Thoracic aorta (tissue), 2 donors: ENCODE measurements around the gene LRP1B. TPM values are rescaled to one million over a fixed set of nuclear protein-coding genes. Genes with fewer than 3 reads are reported as not detected.

Experiments
- ATAC-seq: fragments of 150-250 bp; one replicate; pipeline ENCODE4 v1.8.0; 2017; ENCODE audit warnings: low read depth; ENCODE audit not compliant: insufficient number of reproducible peaks, low FRiP score
- DNase-seq: peaks from one replicate; pipeline ENCODE4 v3.0.0-alpha.2; 2020; ENCODE audit warnings: low spot score
- H3K27ac ChIP-seq, 2 donors: fragments of 200-600 bp; sonication (generic); 1 replicate in 1 of 2; 2 replicates in 1 of 2; pipeline ENCODE4 v1.5.1; 2016; ENCODE audit warnings: mild to moderate bottlenecking in 2 of 2, moderate library complexity in 2 of 2
- H3K27me3 ChIP-seq: fragments of 200-600 bp; sonication (generic); replicated peaks from 2 replicates; pipeline ENCODE4 v1.6.0; 2016; ENCODE audit warnings: mild to moderate bottlenecking; ENCODE audit not compliant: insufficient read depth
- H3K36me3 ChIP-seq: fragments of 200-600 bp; sonication (generic); one replicate; pipeline ENCODE4 v1.5.1; 2016
- H3K4me1 ChIP-seq, 2 donors: fragments of 200-600 bp; sonication (generic); 1 replicate in 1 of 2; 2 replicates in 1 of 2; pipeline versions ENCODE4 v1.5.1 to v1.6.0; 2016; ENCODE audit warnings: low read depth in 2 of 2, mild to moderate bottlenecking in 1 of 2; ENCODE audit not compliant: control insufficient read depth in 1 of 2
- H3K4me3 ChIP-seq: fragments of 200-600 bp; sonication (generic); 2 replicates; pipeline ENCODE4 v1.5.1; 2016; ENCODE audit warnings: mild to moderate bottlenecking
- H3K9me3 ChIP-seq: fragments of 200-600 bp; sonication (generic); 2 replicates; pipeline ENCODE4 v1.5.1; 2016
- total RNA-seq, 2 donors: library from RNA; depleted of rRNA; stranded (reverse); fragments of >200 nt; gene quantifications; one replicate each; pipeline versions ENCODE4 v1.1.0 to v1.2.3, GENCODE V29; 2016
- TF ChIP-seq, protein P1 (sequence below): fragments of 200-600 bp; sonication (generic); IDR thresholded peaks from one replicate; pipeline ENCODE4 v1.5.1; 2019; ENCODE audit warnings: antibody characterized with exemption

Gene LRP1B
- total RNA-seq, 2 donors from 2014 or later, result 0.27 to 0.28 TPM

DNA sequence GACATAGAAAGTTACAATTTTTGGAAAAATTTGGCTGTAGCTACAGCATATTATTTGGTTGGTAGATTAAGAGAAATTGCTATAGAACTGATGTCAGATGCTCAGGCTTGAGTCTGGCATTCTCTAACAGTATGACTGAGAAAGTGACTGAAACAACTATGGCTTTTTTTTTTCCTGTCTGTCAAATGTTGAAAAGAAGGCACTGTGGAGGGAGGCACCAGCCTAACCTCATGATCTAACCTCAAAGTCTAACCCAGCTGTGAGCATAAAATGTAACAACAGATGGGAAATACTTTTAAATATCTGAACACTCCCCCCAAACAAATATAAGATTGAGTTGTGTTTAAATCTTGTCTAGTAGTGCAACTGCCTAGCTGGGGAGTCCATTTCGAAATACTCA is 629.1 kb downstream of the LRP1B start:
- Histone ChIP-seq H3K9me3 (no peaks in the 10 kb centered on the region), H3K27ac (no peak overlapping the region), H3K36me3 (no peaks in the 10 kb centered on the region), H3K4me3 (no peak overlapping the region), H3K27me3 (no peaks in the 10 kb centered on the region), H3K4me1 (no peaks in the 10 kb centered on the region)
- no peak for DNase-seq
- no peak for ATAC-seq
- TF ChIP-seq, protein P1, sequence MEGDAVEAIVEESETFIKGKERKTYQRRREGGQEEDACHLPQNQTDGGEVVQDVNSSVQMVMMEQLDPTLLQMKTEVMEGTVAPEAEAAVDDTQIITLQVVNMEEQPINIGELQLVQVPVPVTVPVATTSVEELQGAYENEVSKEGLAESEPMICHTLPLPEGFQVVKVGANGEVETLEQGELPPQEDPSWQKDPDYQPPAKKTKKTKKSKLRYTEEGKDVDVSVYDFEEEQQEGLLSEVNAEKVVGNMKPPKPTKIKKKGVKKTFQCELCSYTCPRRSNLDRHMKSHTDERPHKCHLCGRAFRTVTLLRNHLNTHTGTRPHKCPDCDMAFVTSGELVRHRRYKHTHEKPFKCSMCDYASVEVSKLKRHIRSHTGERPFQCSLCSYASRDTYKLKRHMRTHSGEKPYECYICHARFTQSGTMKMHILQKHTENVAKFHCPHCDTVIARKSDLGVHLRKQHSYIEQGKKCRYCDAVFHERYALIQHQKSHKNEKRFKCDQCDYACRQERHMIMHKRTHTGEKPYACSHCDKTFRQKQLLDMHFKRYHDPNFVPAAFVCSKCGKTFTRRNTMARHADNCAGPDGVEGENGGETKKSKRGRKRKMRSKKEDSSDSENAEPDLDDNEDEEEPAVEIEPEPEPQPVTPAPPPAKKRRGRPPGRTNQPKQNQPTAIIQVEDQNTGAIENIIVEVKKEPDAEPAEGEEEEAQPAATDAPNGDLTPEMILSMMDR, result no peak

DNA sequence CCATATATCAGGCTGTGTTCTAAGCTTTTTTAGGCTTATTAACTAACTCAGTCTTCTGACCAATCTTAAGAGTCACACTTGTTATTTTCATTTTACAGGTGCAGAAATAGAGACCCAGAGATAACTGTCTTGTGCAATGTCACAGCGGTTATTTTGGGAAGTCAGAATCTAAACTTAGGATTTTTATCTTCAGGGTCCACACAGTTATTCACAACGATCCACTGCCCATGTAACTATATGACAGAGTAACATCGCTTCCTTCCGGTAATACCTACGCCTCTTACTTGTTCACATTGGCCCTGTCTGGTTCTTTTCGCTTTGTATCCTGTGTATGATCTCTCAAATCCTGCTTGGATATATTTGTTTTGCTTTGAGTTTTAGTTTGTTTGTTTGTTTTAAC is 631.7 kb downstream of the LRP1B start:
- Histone ChIP-seq H3K27ac (no peak overlapping the region), H3K4me1 (no peaks in the 10 kb centered on the region), H3K9me3 (no peaks in the 10 kb centered on the region), H3K36me3 (no peaks in the 10 kb centered on the region), H3K27me3 (no peaks in the 10 kb centered on the region), H3K4me3 (no peak overlapping the region)
- TF ChIP-seq, protein P1, result no peak
- DNase-seq (no peak), ATAC-seq (no peak)

- no peak overlapping the region for H3K27ac ChIP-seq
- ATAC-seq, result no peak
Observed at GRCh38 chr2:141498561-141498960, 632.3 kb downstream of the LRP1B start.

GRCh38 chr2:141497272-141497671 is 633.5 kb downstream of the LRP1B start:
- no peak for DNase-seq
- Histone ChIP-seq H3K27me3 (no peaks in the 10 kb centered on the region), H3K4me1 (no peaks in the 10 kb centered on the region), H3K9me3 (no peaks in the 10 kb centered on the region), H3K27ac (no peak overlapping the region), H3K36me3 (no peaks in the 10 kb centered on the region), H3K4me3 (no peak overlapping the region)
- TF ChIP-seq, protein P1, result no peak
- no peak for ATAC-seq

More at GRCh38 chr2:141498561-141498960, 632.3 kb downstream of the LRP1B start:
- no peak overlapping the region for H3K4me3 ChIP-seq
- no peak for DNase-seq
- no peaks in the 10 kb centered on the region for H3K4me1 ChIP-seq
- no peaks in the 10 kb centered on the region for H3K9me3 ChIP-seq
- TF ChIP-seq, protein P1, result no peak
- no peaks in the 10 kb centered on the region for H3K36me3 ChIP-seq
- H3K27me3 ChIP-seq, result no peaks in the 10 kb centered on the region

GRCh38 chr2:141496810-141497209 is 634.0 kb downstream of the LRP1B start:
- TF ChIP-seq, protein P1, result no peak

More at GRCh38 chr2:141496810-141497209, 634.0 kb downstream of the LRP1B start:
- Histone ChIP-seq H3K27me3 (no peaks in the 10 kb centered on the region), H3K4me3 (no peak overlapping the region), H3K9me3 (no peaks in the 10 kb centered on the region), H3K36me3 (no peaks in the 10 kb centered on the region), H3K4me1 (no peaks in the 10 kb centered on the region), H3K27ac (no peak overlapping the region)
- no peak for DNase-seq
- ATAC-seq, result no peak
